Right renal pelvis (tissue), 4 donors: Measurements from ENCODE around the gene CAND1. TPM values are rescaled to one million over a fixed set of nuclear protein-coding genes. Genes with fewer than 3 reads are reported as not detected.
"Not testable (repeated sequence)": the region's sequence is repeated elsewhere in the genome, so short reads cannot be mapped to it uniquely, and the experiment has no call there.

ENCODE experiments used
- DNase-seq, 4 donors: peaks; one replicate each; pipeline ENCODE4 v3.0.0-alpha.2; 2013; ENCODE audit warnings: low read depth in 4 of 4, low spot score in 3 of 4, missing footprints in 1 of 4
- polyA plus RNA-seq, 4 donors: library from polyadenylated mRNA; unstranded; fragments of 120-200 nt; gene quantifications; one replicate each; pipeline ENCODE4 v1.2.1, GENCODE V29; 2013; ENCODE audit not compliant: insufficient read length in 4 of 4

Gene CAND1
- polyA plus RNA-seq, 4 donors: 181 to 227 (median 208) TPM

DNA sequence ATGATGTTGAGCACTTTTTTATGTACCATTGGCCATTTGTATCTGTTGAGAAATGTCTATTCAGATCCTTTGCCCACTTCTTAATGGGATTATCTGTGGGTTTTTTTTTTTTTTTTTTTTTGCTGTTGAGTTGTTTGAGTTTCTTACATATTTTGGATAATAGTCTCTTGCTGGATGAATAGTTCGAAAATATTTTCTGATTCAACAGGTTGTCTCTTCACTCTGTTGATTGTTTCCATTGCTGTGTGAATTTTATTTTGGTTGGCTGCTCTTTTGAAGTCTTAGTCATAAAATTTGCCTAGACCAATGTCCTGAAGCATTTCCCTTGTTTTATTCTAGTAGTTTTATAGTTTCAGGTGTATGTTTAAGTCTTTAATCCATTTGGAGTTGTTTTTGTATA is 64.5 kb downstream of the CAND1 start:
- DNase-seq: no peak

DNA sequence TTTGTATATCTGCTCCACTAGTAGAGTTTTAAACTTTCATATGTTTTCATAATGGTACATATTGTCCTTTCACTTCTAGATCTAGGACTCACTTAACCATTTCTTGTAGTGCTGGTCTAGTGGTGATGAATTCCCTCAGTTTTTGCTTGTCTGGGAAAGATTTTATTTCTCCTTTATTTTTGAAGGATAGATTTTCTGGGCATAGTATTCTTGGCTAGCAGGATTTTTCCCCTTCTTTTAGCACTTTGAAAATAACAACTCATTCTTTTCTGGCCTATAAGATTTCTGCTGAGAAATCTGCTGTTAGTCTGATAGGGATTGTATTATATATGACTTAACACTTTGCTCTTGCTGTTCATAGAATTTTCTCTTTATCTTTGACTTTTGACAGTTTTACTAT is 69.3 kb downstream of the CAND1 start:
- DNase-seq: no peak

DNA sequence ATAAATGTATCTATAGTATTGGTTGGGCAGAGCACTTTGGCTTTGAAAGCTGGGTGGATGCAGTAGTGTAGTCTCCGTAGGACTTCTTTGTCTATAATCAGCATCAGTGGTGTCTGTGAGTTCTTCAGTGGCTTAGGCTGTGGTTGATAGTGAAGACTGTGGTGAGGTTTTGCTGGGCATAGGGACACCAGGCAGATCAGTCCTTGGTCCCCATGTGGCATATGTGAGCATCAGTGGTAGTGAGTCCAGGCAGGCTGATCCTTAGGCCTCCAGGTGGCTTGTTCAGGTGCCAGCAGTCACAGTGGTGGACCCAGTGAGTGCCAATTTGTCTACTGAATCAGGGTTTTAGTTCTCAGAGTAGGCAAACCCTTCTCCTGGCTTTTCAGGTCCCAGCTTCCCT is 70.4 kb downstream of the CAND1 start:
- no peak for DNase-seq

DNA sequence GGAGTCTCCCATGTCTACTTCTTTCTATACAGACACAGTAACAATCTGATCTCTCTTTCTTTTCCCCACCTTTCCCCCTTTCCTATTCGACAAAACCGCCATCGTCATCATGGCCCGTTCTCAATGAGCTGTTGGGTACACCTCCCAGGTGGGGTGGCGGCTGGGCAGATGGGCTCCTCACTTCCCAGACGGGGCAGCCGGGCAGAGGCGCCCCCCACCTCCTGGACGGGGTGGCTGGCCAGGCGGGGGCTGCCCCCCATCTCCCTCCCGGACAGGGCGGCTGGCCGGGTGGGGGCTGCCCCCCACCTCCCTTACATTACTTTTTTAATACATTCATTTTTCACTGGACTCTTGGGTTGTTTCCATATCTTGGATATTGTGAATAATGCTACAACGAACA is 71.9 kb downstream of the CAND1 start:
- not testable (repeated sequence) for DNase-seq

DNA sequence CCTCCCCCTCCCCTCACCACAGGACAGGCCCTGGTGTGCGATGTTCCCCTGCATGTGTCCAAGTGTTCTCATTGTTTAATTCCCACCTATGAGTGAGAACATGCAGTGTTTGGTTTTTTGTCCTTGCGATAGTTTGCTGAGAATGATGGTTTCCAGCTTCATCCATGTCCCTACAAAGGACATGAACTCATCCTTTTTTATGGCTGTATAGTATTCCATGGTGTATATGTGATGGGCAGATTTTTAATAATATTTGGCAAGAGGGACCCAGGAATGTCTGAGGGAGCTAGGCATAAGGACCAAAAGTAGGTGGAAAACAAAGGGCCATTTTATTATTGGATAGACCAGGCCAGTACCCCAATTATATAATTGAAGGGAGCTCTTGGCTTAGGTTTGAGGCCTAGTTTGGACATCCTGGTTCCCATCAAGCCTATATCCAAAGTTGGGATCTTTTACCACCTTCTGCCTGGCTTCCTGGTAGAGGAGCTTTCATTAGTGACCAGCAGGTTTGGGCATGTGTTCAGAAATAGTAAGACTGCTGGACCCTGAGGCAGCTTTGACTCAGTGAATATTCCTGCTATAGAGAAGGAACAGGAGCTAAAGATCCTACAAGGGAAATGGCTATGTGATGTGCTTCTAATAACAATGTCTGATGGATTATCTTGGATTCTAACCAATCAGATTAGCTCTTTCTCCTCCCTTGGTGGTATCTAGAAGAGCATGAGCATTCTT is 76.0 kb downstream of the CAND1 start:
- DNase-seq: no peak

DNA sequence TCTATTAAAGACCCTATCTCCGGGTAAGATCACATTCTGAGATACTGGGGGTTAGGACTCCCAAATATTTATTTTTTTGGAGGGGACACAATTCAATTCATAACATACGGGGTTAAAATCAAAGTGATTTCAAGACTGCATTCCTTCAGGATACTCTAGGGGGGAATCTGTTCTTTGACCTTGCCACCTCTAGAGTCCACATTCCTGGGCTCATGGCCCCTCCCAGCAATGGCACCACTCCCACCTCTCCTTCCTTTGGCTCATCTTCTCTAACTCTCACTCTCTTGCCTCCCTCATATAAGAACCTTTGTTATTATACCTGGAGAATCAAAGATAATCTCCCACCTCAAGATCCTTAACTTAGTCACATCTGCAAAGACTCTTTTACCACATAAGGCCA is 79.5 kb downstream of the CAND1 start:
- DNase-seq: no peak

DNA sequence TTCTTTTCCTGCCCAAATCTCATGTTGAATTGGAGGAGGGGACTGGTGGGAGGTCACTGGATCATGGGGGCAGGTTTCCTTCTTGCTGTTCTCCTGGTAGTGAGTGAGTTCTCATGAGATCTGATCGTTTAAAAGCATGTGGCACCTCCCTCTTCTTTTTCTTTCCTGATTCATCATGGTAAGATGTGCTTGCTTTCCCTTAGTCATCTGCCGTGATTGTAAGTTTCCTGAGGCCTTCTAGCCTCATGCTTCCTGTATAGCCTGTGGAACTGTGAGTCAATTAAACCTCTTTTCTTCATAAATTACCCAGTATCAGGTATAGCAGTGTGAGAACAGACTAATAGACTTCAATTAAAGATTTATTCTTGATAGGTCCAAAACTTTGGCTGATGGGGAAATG is 83.5 kb downstream of the CAND1 start:
- no peak for DNase-seq

DNA sequence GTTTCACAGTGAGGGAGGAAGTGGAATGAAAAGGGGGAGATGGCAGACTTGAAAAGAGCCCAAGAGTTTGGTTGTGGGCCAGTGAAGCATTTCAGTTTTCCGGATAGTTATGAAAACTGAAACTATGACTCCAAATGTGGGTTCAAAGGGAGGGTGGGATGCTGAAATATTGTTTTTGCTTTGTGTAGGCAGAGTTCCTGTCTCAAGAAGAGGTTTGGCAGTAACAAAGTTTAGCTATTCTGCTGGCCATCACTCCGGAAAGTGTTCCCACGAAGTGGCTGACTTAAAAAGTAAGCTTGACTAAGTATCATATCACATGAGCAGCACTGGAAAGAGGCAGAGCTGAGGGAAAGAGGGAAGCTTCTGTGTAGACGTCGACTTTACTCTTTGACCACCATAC is 85.2 kb downstream of the CAND1 start:
- DNase-seq: no peak

DNA sequence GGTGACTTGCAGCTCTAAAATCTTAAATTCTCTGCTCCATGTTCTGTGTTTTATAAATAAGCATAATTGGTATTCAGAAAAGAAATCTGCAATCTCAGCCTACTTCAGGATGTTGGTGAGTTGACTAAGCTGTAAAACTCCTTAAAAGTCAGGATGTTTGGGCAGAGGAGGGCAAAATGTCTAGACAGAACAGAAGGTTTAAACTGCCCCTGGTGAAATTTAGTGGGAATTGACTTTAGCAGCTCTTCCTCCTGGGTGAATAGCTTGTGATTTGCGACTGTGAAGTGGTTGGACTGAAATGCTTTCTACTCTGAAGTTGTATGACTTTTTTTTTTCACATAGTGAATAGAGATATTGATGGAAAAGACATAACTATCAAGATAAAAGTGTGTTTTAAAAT is 85.8 kb downstream of the CAND1 start:
- DNase-seq: no peak

DNA sequence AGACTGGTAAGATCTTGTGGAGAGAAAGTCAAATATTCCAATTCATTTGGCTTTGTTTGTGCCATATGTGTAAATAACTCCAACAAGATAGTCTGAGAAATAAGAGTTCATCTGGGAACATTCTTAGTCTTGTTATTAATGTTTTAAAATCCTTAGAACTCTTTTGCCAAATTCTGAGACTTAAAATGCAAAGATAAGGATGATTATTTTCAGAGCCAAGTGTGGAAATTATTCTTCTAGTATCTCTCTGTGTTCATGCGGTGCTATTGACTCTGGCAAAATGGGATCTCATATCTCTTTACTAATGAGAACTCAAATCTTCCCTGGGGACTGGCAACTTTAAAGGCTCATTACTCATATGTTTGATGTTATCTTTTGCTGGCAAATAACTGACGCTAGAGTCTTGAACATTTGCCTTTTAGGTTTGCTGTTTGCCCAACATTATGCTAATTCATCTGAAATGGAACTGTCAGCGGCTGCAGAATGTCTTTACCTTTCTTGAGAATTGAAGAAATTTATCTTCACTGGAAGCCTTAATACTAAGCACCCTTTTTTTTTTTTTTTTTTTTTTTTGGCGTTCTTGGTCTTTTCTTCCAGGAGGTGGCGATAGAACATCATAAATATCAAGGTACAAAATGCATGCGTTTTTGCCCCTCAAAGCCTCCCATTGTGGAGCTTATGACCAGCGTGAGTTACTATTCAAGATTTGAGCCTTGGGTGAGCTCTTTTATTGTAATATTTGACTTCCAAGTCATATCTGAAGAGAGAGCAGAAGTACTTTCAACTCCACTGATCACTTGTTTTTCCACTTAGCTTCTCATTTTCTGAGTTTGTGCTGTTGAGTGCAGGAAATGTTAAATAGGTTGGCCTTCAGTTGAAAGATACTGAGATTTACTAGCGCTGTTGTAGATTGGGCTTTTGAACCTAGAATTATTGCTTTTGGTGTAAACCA is 86.5 kb downstream of the CAND1 start:
- DNase-seq: peak; percentile 42 to 60 (median 54)

DNA sequence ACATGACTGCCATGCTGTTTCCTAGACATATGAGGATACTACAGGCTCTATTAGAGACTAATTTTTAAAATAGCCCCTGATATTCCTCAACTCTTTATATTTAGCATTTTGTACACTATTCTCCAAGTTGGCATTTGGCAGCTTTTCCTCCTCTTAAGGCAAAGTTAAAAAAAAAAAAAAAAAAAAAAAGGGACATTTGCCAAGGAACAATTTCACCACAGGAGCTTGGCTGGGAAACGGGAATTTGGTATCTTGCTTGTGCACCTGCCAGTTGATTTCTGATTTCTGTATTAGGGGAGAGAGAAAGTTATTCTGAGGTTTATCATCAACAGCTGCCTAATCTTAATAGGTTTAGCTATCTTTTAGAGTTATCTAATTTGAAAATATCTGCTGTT is 87.2 kb downstream of the CAND1 start:
- no peak for DNase-seq

DNA sequence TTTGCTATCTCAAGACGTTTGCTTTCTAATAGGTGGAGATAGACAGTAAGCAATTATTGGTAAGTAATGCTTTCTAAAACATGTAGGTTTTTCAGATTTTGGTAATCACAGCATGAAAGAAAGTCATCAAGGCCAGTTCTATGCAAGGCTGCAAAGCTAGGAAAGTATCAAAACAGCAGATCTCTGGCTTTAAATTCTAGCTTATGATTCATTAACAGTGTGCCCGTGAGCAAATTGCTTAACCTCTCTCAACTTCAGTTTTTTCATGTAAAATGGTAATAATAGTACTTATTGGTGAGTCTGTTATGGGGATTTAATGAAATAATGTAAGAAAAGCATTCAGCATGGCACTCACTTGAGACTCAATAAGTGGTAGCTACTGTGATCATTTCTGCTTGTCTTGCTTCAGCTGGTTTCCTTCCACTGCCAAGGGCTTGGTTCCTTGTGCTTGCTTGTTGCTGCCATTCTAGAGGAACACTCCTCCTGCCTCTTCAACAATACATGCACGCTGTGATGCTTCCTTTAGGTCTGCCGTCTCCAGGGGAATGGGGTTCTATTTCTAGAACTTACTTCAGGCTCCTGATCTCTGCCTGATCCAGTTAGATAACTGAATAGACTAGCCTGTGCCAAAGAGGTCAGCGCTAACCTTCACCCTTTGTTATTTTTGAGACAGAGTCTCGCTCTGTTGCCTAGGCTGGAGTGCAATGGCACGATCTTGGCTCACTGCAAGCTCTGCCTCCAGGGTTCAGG is 88.4 kb downstream of the CAND1 start:
- DNase-seq: no peak

DNA sequence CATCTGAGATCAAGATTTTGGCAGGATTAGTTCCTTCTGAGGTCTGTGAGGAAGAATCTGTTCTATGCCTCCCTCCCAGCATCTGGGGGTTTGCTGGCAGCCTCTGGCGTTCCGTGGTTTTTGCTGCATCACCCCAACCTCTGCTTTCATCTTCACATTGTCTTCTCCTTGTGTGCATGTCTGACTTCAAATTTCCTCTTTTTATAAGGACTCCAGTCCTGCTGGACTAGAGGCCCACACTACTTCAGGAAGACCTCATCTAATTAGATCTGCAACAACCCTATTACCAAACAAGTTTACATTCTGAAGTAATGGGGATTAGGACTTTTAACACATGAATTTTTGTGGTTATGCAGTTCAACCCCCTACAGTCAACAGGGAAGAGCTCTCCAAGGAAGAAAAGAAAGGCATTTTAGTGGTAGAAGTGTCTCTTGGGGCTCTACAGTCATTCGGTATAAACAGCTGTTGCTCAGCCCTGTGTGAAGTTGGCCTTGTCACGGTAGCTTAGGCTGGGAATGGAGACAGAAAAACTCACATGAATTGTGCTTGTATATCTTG is 89.7 kb downstream of the CAND1 start:
- no peak for DNase-seq

DNA sequence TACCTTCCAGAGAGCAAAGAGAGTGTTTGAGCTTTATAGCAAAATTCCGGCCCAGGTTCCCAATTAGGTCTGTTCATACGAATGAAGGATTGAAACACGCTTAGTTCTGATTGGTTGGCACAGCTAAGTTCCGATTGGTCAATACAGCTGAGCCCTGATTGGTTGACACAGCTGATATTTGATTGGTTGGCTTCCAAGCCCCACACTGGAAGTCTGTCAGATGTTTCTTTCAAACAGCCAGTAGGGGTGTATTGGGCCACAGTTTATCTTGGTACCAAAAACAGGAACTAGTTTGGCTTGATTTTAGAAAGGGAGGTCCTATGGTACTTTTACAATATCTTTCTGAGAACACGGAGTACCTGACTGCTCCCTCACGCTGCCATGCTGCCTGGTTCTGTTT is 93.4 kb downstream of the CAND1 start:
- DNase-seq: no peak

DNA sequence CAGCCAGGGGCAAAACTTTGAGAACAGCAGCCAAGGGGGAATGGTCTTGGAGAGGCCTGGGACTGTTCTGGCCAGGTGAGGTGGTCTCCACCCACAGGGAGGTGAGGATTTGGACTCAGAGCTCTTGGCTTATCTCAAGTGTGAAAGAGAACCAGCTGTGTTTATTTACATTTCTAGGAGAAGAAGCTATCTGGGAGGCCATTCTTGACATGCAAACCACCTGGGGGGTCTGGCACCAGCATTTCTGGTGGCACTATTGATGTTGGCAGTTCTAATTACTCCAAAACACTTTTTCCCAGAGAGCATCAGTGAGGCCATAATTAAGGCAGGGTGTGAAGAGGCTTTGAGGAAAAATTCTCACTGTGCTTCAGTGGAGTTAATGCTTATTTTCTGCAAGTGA is 95.1 kb downstream of the CAND1 start:
- no peak for DNase-seq

DNA sequence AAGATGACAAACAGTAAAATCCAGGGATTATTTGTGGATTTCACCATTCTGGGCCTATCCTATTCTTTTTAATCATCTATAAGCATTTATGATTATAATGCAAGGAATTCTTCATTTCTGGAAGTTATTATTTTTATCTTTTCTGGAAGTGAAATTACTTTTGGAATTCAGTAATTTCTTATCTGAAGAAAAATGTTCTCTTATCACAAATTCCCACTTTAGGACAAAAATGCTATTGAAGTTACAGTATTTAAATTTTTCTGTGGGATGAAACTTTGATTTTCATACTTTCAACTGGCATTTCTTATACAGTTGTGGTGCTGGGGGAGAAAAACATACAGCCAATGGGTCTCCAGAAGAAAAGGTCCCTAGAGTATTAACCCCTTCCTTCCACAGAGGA is 96.0 kb downstream of the CAND1 start:
- no peak for DNase-seq

DNA sequence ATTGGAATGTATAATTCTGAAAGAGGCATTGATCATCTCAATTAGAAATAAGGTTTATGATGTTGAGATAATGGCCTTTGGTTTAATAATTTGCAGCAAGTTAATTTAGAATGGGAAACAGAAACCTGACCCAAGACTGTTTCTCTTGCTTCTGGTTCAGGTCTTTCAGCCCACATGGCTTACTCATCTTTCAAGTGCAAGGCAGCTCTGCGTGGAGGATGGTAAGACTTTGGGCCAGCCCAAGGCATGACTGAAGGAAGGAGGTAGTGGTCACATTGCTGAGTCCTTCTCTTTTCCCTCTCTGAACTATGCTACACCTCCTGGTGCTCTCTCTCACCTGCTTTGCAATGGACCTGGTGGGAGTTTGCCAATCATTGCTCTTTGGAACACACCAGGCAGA is 98.7 kb downstream of the CAND1 start:
- DNase-seq: no peak
